ENCODE data around the gene RALGPS1. TPM values are rescaled to one million over a fixed set of nuclear protein-coding genes. Genes with fewer than 3 reads are reported as not detected.

Gene RALGPS1
- total RNA-seq, 1 donor from 2014 or later = 30.7 TPM

GRCh38 chr9:126956917-126957686, 42.5 kb downstream of the RALGPS1 start:
- peaks cover 2% of the 10 kb centered on the region for H3K27me3 Mint-ChIP-seq (ENCODE audit: insufficient read depth, low read depth)
- H3K27ac ChIP-seq = peak overlapping the region; percentile 54
- no peaks in the 10 kb centered on the region for H3K36me3 Mint-ChIP-seq
- H3K27me3 ChIP-seq = no peaks in the 10 kb centered on the region
- H4K20me1 ChIP-seq (ENCODE audit: low read depth) = no peaks in the 10 kb centered on the region
- no peak overlapping the region for H3K9ac ChIP-seq
- TF ChIP-seq EZH2phosphoT487 (IDR thresholded peaks at IDR 0.05) (no peak), EZH2 (IDR thresholded peaks at IDR 0.05) (no peak), CTCF (IDR thresholded peaks at IDR 0.05) (no peak)
- no peaks in the 10 kb centered on the region for H3K9me3 Mint-ChIP-seq
- no peak overlapping the region for H2AFZ ChIP-seq (replicated peaks)
- H3K9me3 ChIP-seq (ENCODE audit: low read depth) = no peaks in the 10 kb centered on the region
- H3K4me1 Mint-ChIP-seq = peaks cover 12% of the 10 kb centered on the region
- no peak overlapping the region for H3K4me3 ChIP-seq
- H3K4me1 ChIP-seq = peaks cover 14% of the 10 kb centered on the region
- H3K27ac Mint-ChIP-seq = peak overlapping the region; percentile 86
- no peaks in the 10 kb centered on the region for H3K79me2 ChIP-seq (ENCODE audit: low read depth)
- no peaks in the 10 kb centered on the region for H3K36me3 ChIP-seq
- peaks cover 8% of the 10 kb centered on the region for H3F3A ChIP-seq (ENCODE audit: low read depth)
- H3K4me3 Mint-ChIP-seq = no peak overlapping the region
- peak overlapping the region; percentile 4 for H3K4me2 ChIP-seq
- peak; percentile 66 for DNase-seq (ENCODE audit: low spot score)

- DNase-seq (ENCODE audit: low spot score) = no peak
- Histone ChIP-seq H4K20me1 (ENCODE audit: low read depth) (no peaks in the 10 kb centered on the region), H3K27ac (peak overlapping the region; percentile 54), H2AFZ (replicated peaks) (no peak overlapping the region), H3K4me3 (no peak overlapping the region), H3K9me3 (ENCODE audit: low read depth) (no peaks in the 10 kb centered on the region), H3F3A (ENCODE audit: low read depth) (peaks cover 8% of the 10 kb centered on the region), H3K4me1 (peaks cover 14% of the 10 kb centered on the region), H3K9ac (no peak overlapping the region), H3K27me3 (no peaks in the 10 kb centered on the region), H3K4me2 (peak overlapping the region; percentile 4), H3K36me3 (no peaks in the 10 kb centered on the region), H3K79me2 (ENCODE audit: low read depth) (no peaks in the 10 kb centered on the region)
- H3K4me1 Mint-ChIP-seq = peaks cover 12% of the 10 kb centered on the region
- H3K36me3 Mint-ChIP-seq = no peaks in the 10 kb centered on the region
- H3K27ac Mint-ChIP-seq = no peak overlapping the region
- TF ChIP-seq EZH2phosphoT487 (IDR thresholded peaks at IDR 0.05) (no peak), CTCF (IDR thresholded peaks at IDR 0.05) (no peak)
- no peak overlapping the region for H3K4me3 Mint-ChIP-seq
- H3K27me3 Mint-ChIP-seq (ENCODE audit: insufficient read depth, low read depth) = peaks cover 2% of the 10 kb centered on the region
- H3K9me3 Mint-ChIP-seq = no peaks in the 10 kb centered on the region
Measured at GRCh38 chr9:126957687-126958053, 43.1 kb downstream of the RALGPS1 start.

GRCh38 chr9:126959336-126959735, 44.8 kb downstream of the RALGPS1 start:
- Histone ChIP-seq H3K9ac (no peak overlapping the region), H3K27ac (no peak overlapping the region), H4K20me1 (ENCODE audit: low read depth) (no peaks in the 10 kb centered on the region), H3K27me3 (no peaks in the 10 kb centered on the region), H3K4me3 (no peak overlapping the region), H3K36me3 (no peaks in the 10 kb centered on the region), H3K9me3 (ENCODE audit: low read depth) (no peaks in the 10 kb centered on the region), H3K4me2 (no peak overlapping the region), H3F3A (ENCODE audit: low read depth) (peaks cover 8% of the 10 kb centered on the region), H2AFZ (replicated peaks) (no peak overlapping the region), H3K4me1 (peaks cover 14% of the 10 kb centered on the region), H3K79me2 (ENCODE audit: low read depth) (no peaks in the 10 kb centered on the region)
- TF ChIP-seq CTCF (IDR thresholded peaks at IDR 0.05) (no peak), EZH2phosphoT487 (IDR thresholded peaks at IDR 0.05) (no peak)
- Mint-ChIP-seq H3K27me3 (ENCODE audit: insufficient read depth, low read depth) (peaks cover 2% of the 10 kb centered on the region), H3K4me1 (peaks cover 12% of the 10 kb centered on the region), H3K36me3 (no peaks in the 10 kb centered on the region), H3K4me3 (no peak overlapping the region), H3K27ac (no peak overlapping the region), H3K9me3 (no peaks in the 10 kb centered on the region)
- no peak for DNase-seq (ENCODE audit: low spot score)
